ENCODE measurements around the gene REXO4. TPM values are rescaled to one million over a fixed set of nuclear protein-coding genes. Genes with fewer than 3 reads are reported as not detected.
A peak's percentile ranks its signal among the peaks of the same experiment; 100 is the strongest.

Gene REXO4
- total and polyA plus RNA-seq, 2 of the 13 experiments (the other 11 are each of a cell fraction or from before 2014, with no cell fraction given): 18.5 to 30.4 TPM

- TF ChIP-seq ZFP41 (CRISPR knock-in tag; IDR thresholded peaks at IDR 0.05; ENCODE audit: borderline replicate concordance) (no peak), ZNF556 (CRISPR knock-in tag; IDR thresholded peaks at IDR 0.05; ENCODE audit: borderline replicate concordance) (0 out of 2 replicates have a peak, but pooled peaks have one; percentile 43), GATA4 (IDR thresholded peaks at IDR 0.05; ENCODE audit: borderline replicate concordance, low read depth) (no peak), MIER3 (CRISPR knock-in tag; IDR thresholded peaks at IDR 0.05; ENCODE audit: borderline replicate concordance) (no peak), EEA1 (CRISPR knock-in tag; IDR thresholded peaks at IDR 0.05; ENCODE audit: borderline replicate concordance) (no peak), YEATS4 (CRISPR knock-in tag; IDR thresholded peaks at IDR 0.05; ENCODE audit: borderline replicate concordance) (no peak), THAP7 (CRISPR knock-in tag; IDR thresholded peaks at IDR 0.05) (no peak), ATF5 (CRISPR knock-in tag; IDR thresholded peaks at IDR 0.05; ENCODE audit: low read depth) (no peak), NR0B2 (CRISPR knock-in tag; IDR thresholded peaks at IDR 0.05) (no peak), ZNF335 (CRISPR knock-in tag; IDR thresholded peaks at IDR 0.05) (no peak), HHEX (CRISPR knock-in tag; IDR thresholded peaks at IDR 0.05) (no peak), ZBTB7A (CRISPR knock-in tag; IDR thresholded peaks at IDR 0.05) (no peak), E2F2 (CRISPR knock-in tag; IDR thresholded peaks at IDR 0.05; ENCODE audit: borderline replicate concordance) (no peak), ZNF549 (CRISPR knock-in tag; IDR thresholded peaks at IDR 0.05) (no peak), MBD4 (IDR thresholded peaks at IDR 0.05; ENCODE audit: borderline replicate concordance, low read length) (no peak), KAT7 (CRISPR knock-in tag; IDR thresholded peaks at IDR 0.05; ENCODE audit: borderline replicate concordance) (no peak), ZNF687 (CRISPR knock-in tag; IDR thresholded peaks at IDR 0.05) (0 out of 2 replicates have a peak, but pooled peaks have one; percentile 25), STAG1 (CRISPR knock-in tag; IDR thresholded peaks at IDR 0.05) (peak; percentile 40), NCOA1 (CRISPR knock-in tag; IDR thresholded peaks at IDR 0.05) (no peak), HMGXB4 (CRISPR knock-in tag; IDR thresholded peaks at IDR 0.05; ENCODE audit: borderline replicate concordance in 1 of 2, low read depth in 1 of 2) (0 out of 4 replicates have a peak, but pooled peaks of 1 of the 2 experiments have one; percentile 29), ZSCAN9 (CRISPR knock-in tag; IDR thresholded peaks at IDR 0.05; ENCODE audit: borderline replicate concordance) (no peak), ZNF850 (CRISPR knock-in tag; conservative IDR thresholded peaks at IDR 0.05) (no peak)
These were observed 20.9 kb downstream of the REXO4 start (continued) for GRCh38 chr9:133396952-133397351.
